SK-N-SH (cell line): ENCODE data around the gene PTPN2. TPM values are rescaled to one million over a fixed set of nuclear protein-coding genes. Genes with fewer than 3 reads are reported as not detected.

Source experiments
- CTCF ChIA-PET: fragments of 300-600, 350-600 bp; formaldehyde crosslinking; extraction: SDS; loops from one replicate; lab custom pipeline; 2021; lab: Yijun Ruan, JAX
- POLR2A ChIA-PET: fragments of 350-600 bp; sonication (Branson Sonifier 250); formaldehyde crosslinking; extraction: SDS; loops from one replicate; lab custom pipeline; 2020; ENCODE audit warnings: antibody characterized with exemption, inconsistent platforms; lab: Yijun Ruan, JAX
- DNase-seq: peaks from one replicate; pipeline ENCODE4 v3.0.0; 2012
- H2AFZ ChIP-seq: fragments of 200-600 bp; sonication (generic); 2 replicates; pipeline ENCODE4 v1.8.1; 2016; ENCODE audit warnings: antibody characterized with exemption, mild to moderate bottlenecking, low read depth
- H3F3A ChIP-seq: fragments of 200-600 bp; sonication (generic); replicated peaks from 2 replicates; pipeline ENCODE3; 2016; ENCODE audit warnings: antibody characterized with exemption, mild to moderate bottlenecking; ENCODE audit not compliant: insufficient read depth
- H3K27ac ChIP-seq, 2 experiments: fragments of 200-500 bp in 1 of 2; fragments of 200-600 bp in 1 of 2; sonication (Bioruptor generic) in 1 of 2; sonication (generic), shearing (Covaris generic) in 1 of 2; 2 replicates each; pipeline versions ENCODE4 v1.5.1 to v1.6.1; 2014 to 2016; ENCODE audit warnings: low read depth in 2 of 2, inconsistent platforms in 1 of 2, low read length in 1 of 2, mild to moderate bottlenecking in 1 of 2, mixed read lengths in 1 of 2
- H3K27me3 ChIP-seq: fragments of 200-600 bp; sonication (generic), shearing (Covaris generic); 2 replicates; pipeline ENCODE4 v1.6.1; 2016; ENCODE audit warnings: mixed run types; ENCODE audit not compliant: insufficient read depth
- H3K36me3 ChIP-seq, 2 experiments: fragments of 200-500 bp in 1 of 2; fragments of 200-600 bp in 1 of 2; sonication (Bioruptor generic) in 1 of 2; sonication (generic) in 1 of 2; replicated peaks in 1 of 2; 2 replicates each; pipeline versions ENCODE3 to v1.5.1; 2014 to 2016; ENCODE audit warnings: low read length in 1 of 2, mild to moderate bottlenecking in 1 of 2; ENCODE audit not compliant: insufficient read depth in 2 of 2, control insufficient read depth in 1 of 2
- H3K4me1 ChIP-seq, 2 experiments: fragments of 200-500 bp in 1 of 2; fragments of 200-600 bp in 1 of 2; sonication (Bioruptor generic) in 1 of 2; sonication (generic), shearing (Covaris generic) in 1 of 2; 2 replicates each; pipeline versions ENCODE4 v1.5.1 to v1.6.1; 2014 to 2016; ENCODE audit warnings: low read depth in 1 of 2, low read length in 1 of 2, mixed run types in 1 of 2; ENCODE audit not compliant: insufficient read depth in 2 of 2, control insufficient read depth in 1 of 2
- H3K4me2 ChIP-seq: fragments of 200-600 bp; sonication (generic), shearing (Covaris generic); 2 replicates; pipeline ENCODE4 v1.6.1; 2017; ENCODE audit warnings: mixed run types
- H3K4me3 ChIP-seq, 2 experiments: fragments of 200-500 bp in 1 of 2; fragments of 200-600 bp in 1 of 2; sonication (Bioruptor generic) in 1 of 2; sonication (generic), shearing (Covaris generic) in 1 of 2; 2 replicates each; pipeline versions ENCODE4 v1.5.1 to v1.8.1; 2014 to 2016; ENCODE audit warnings: low read depth in 2 of 2, inconsistent platforms in 1 of 2, low read length in 1 of 2, mild to moderate bottlenecking in 1 of 2, mixed read lengths in 1 of 2, moderate library complexity in 1 of 2
- H3K79me2 ChIP-seq: fragments of 200-600 bp; sonication (generic); 2 replicates; pipeline ENCODE4 v1.8.1; 2017; ENCODE audit warnings: mild to moderate bottlenecking; ENCODE audit not compliant: insufficient read depth
- H3K9ac ChIP-seq: fragments of 200-600 bp; sonication (generic); 2 replicates; pipeline ENCODE4 v1.6.1; 2017; ENCODE audit warnings: mixed run types
- H3K9me2 ChIP-seq: fragments of 200-600 bp; sonication (generic); 2 replicates; pipeline ENCODE4 v1.6.1; 2017; ENCODE audit warnings: mixed run types
- H3K9me3 ChIP-seq: fragments of 200-600 bp; sonication (generic); 2 replicates; pipeline ENCODE4 v1.6.1; 2017; ENCODE audit warnings: mixed run types, mild to moderate bottlenecking, moderate library complexity
- H4K20me1 ChIP-seq: fragments of 200-600 bp; sonication (generic); 2 replicates; pipeline ENCODE4 v1.6.1; 2017; ENCODE audit warnings: mild to moderate bottlenecking, mixed run types; ENCODE audit not compliant: insufficient read depth
- ELF1 ChIP-seq: IDR thresholded peaks from 2 replicates; pipeline ENCODE4 v1.4.0; 2012
- EP300 ChIP-seq, 2 experiments: IDR thresholded peaks; 2 replicates each; pipeline versions ENCODE4 v1.4.0 to v1.6.1; 2012; ENCODE audit warnings: borderline replicate concordance in 1 of 2, low read depth in 1 of 2, low read length in 1 of 2
- EZH2phosphoT487 ChIP-seq: fragments of 200-600 bp; sonication (generic); IDR thresholded peaks from 2 replicates; pipeline ENCODE4 v1.6.1; 2017; ENCODE audit warnings: low read depth, mixed run types, mild to moderate bottlenecking, antibody characterized with exemption, moderate library complexity, borderline replicate concordance
- FOSL2 ChIP-seq: IDR thresholded peaks from 2 replicates; pipeline ENCODE4 v1.4.0; 2012; ENCODE audit warnings: low read depth, mild to moderate bottlenecking, moderate library complexity, borderline replicate concordance
- GABPA ChIP-seq: IDR thresholded peaks from 2 replicates; pipeline ENCODE4 v1.4.0; 2012; ENCODE audit warnings: low read depth, mild to moderate bottlenecking
- JUND ChIP-seq: IDR thresholded peaks from 2 replicates; pipeline ENCODE4 v1.4.0; 2012
- NFIC ChIP-seq: IDR thresholded peaks from 2 replicates; pipeline ENCODE4 v1.4.0; 2012; ENCODE audit warnings: borderline replicate concordance
- NRF1 ChIP-seq: IDR thresholded peaks from 2 replicates; pipeline ENCODE4 v1.6.1; 2012; ENCODE audit warnings: low read depth, mild to moderate bottlenecking, low read length
- RAD21 ChIP-seq: IDR thresholded peaks from 2 replicates; pipeline ENCODE4 v1.6.1; 2012; ENCODE audit warnings: mild to moderate bottlenecking, low read length
- RCOR1 ChIP-seq: fragments of 150-350 bp; IDR thresholded peaks from 2 replicates; pipeline ENCODE4 v1.6.1; 2017; ENCODE audit warnings: antibody characterized with exemption, low read length
- RFX5 ChIP-seq: IDR thresholded peaks from 2 replicates; pipeline ENCODE4 v1.6.1; 2012; ENCODE audit warnings: mild to moderate bottlenecking, improper control_type of control experiment, low read length
- RXRA ChIP-seq: IDR thresholded peaks from 2 replicates; pipeline ENCODE4 v1.4.0; 2012; ENCODE audit warnings: low read depth, mild to moderate bottlenecking, borderline replicate concordance
- SIN3A ChIP-seq: IDR thresholded peaks from 2 replicates; pipeline ENCODE4 v1.6.1; 2012; ENCODE audit warnings: low read depth, mild to moderate bottlenecking, low read length, moderate library complexity, borderline replicate concordance
- SMC3 ChIP-seq: IDR thresholded peaks from 2 replicates; pipeline ENCODE4 v1.6.1; 2012; ENCODE audit warnings: low read depth, low read length, improper control_type of control experiment
- WGBS: methylation state at CpG from one replicate; pipeline ENCODE4 v1.1.6; 2017; ENCODE audit warnings: low lambda C conversion rate; 5-methylcytosine and 5-hydroxymethylcytosine counted together
- polyA plus RNA-seq, 3 experiments: library from polyadenylated mRNA; depleted of rRNA; stranded (reverse); fragments of >200 nt; gene quantifications; 2 replicates each; pipeline ENCODE4 v1.2.3, GENCODE V29; 2012
- TF ChIP-seq, protein P1 (sequence below): IDR thresholded peaks from 2 replicates; pipeline ENCODE4; 2012
- TF ChIP-seq, protein P2 (sequence below): IDR thresholded peaks from 2 replicates; pipeline ENCODE4 v1.4.0; 2012; ENCODE audit warnings: low read depth

PTPN2 gene
- polyA plus RNA-seq, 1 of the 3 experiments (the other 2 are of a cell fraction), result 11.2 TPM

DNA sequence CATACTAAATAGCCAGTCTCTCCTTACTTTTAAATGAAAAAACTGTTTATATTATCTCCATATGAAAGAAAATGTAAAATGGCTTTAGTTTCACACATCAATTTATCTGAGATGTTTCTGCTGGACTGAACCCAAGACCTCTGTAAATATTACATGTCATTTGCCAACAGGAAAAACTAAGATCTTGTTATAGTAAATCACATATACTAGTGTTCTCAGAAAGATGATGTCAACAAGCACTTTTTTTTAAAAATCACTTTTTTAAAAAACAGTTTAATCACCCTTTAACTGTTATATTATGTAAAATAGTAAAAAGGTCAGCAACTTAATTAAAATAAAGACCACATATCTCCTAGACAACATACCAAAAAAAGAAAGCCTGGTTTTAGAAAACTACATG, 46.3 kb downstream of the PTPN2 start:
- ChIA-PET POLR2A (no interaction called here), CTCF (no interaction called here)
- no peak overlapping the region; the same call in 1 of the 2 replicates for H3K9ac ChIP-seq
- peak overlapping the region; percentile 13 to 39; a peak in 2 of 4 replicates for H3K27ac ChIP-seq
- H3K4me3 ChIP-seq, result no peak overlapping the region
- H3K27me3 ChIP-seq, result no peaks in the 10 kb centered on the region
- H3F3A ChIP-seq, result peaks cover 5% of the 10 kb centered on the region
- peaks cover 7 to 23% of the 10 kb centered on the region in 2 experiments; a peak in 3 of 4 replicates for H3K4me1 ChIP-seq
- 0 out of 2 replicates have a peak overlapping the region, but pooled peaks have one; percentile 77 for H2AFZ ChIP-seq
- no peak for TF ChIP-seq SMC3
- TF ChIP-seq NFIC, result no peak
- TF ChIP-seq RAD21, result no peak
- TF ChIP-seq EP300 (IDR thresholded peaks at IDR 0.05; ENCODE audit: borderline replicate concordance in 1 of 2, low read depth in 1 of 2, low read length in 1 of 2), result no peak
- no peak for TF ChIP-seq RXRA
- no peak for TF ChIP-seq SIN3A
- TF ChIP-seq, protein P1, sequence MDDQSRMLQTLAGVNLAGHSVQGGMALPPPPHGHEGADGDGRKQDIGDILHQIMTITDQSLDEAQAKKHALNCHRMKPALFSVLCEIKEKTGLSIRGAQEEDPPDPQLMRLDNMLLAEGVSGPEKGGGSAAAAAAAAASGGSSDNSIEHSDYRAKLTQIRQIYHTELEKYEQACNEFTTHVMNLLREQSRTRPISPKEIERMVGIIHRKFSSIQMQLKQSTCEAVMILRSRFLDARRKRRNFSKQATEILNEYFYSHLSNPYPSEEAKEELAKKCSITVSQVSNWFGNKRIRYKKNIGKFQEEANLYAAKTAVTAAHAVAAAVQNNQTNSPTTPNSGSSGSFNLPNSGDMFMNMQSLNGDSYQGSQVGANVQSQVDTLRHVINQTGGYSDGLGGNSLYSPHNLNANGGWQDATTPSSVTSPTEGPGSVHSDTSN, result no peak
- TF ChIP-seq FOSL2, result no peak
- TF ChIP-seq, protein P2, sequence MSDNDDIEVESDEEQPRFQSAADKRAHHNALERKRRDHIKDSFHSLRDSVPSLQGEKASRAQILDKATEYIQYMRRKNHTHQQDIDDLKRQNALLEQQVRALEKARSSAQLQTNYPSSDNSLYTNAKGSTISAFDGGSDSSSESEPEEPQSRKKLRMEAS, result no peak
- TF ChIP-seq RFX5, result no peak
- no peak for TF ChIP-seq EZH2phosphoT487
- TF ChIP-seq JUND, result no peak
- H4K20me1 ChIP-seq, result no peaks in the 10 kb centered on the region
- no peaks in the 10 kb centered on the region for H3K9me2 ChIP-seq
- no peak for DNase-seq
- no peaks in the 10 kb centered on the region for H3K9me3 ChIP-seq
- peak overlapping the region; percentile 64 for H3K4me2 ChIP-seq
- peaks cover 6 to 9% of the 10 kb centered on the region in 2 experiments for H3K36me3 ChIP-seq
- H3K79me2 ChIP-seq, result no peaks in the 10 kb centered on the region

DNA sequence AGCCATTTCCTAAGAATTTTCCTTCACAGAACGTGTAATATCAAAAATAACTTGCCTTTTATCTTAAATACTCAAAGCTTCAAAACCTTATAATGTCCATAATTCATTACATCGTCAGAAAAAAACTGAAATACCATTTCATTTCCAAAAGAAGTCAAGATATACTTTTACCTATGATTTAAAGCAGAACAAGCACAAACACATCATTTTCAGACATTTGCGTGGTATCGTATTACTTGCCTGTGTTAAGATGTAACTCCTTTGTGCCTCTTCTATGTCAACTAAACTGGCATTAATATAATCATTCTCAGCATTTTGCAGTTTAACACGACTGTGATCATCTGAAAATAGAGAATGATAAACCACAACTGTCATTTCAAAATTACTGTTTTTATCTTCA, 47.5 kb downstream of the PTPN2 start:
- no peak overlapping the region; a peak in 1 of 4 replicates for H3K27ac ChIP-seq
- H3K27me3 ChIP-seq, result no peaks in the 10 kb centered on the region
- no peak overlapping the region for H2AFZ ChIP-seq
- H3K4me3 ChIP-seq, result no peak overlapping the region
- ChIA-PET POLR2A (no interaction called here), CTCF (no interaction called here)
- TF ChIP-seq ELF1 (no peak), NRF1 (no peak), GABPA (no peak), RCOR1 (no peak)
- H3K4me1 ChIP-seq, result peaks cover 7 to 23% of the 10 kb centered on the region in 2 experiments; a peak in 3 of 4 replicates
- H3K79me2 ChIP-seq, result no peaks in the 10 kb centered on the region
- WGBS, result 94% methylated on average over 5 of the region's 5 CpGs
- H3K9me2 ChIP-seq, result no peaks in the 10 kb centered on the region
- H3F3A ChIP-seq, result peaks cover 5% of the 10 kb centered on the region
- no peak overlapping the region for H3K9ac ChIP-seq
- no peak overlapping the region for H3K4me2 ChIP-seq
- DNase-seq, result no peak
- H4K20me1 ChIP-seq, result no peaks in the 10 kb centered on the region
- peaks cover 6 to 9% of the 10 kb centered on the region in 2 experiments for H3K36me3 ChIP-seq
- H3K9me3 ChIP-seq, result no peaks in the 10 kb centered on the region
